Measurements from ENCODE around the gene SPAG6.
A peak's percentile ranks its signal among the peaks of the same experiment; 100 is the strongest.

The SPAG6 gene

DNA sequence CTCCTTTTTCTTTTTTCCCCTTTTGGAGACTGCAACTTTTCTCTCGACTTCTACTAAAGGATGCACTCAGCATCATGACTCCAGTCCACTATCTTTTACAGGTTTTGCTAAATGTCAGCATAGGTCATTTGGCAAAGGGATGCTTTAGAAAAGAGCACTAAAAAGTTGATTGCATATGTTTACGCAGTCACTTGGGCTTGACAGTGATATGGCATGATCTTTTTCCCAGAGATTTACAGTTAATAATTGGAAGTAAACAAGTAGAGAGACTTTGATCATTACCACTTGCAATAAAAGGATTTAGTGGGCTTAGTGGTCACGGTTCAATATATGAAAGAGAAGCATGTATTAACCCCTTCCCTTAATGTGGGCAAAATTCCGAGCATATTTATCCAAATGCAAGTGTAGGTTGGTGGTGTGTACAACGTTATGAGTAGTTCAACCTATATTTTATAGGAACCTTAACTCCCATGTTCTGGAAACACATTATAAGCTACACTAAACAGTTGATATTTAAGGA lies 22.6 kb upstream of the SPAG6 start:
- DNase-seq = no peak

- DNase-seq = no peak
Measured at GRCh38 chr10:22323538-22324305, 21.6 kb upstream of the SPAG6 start.

GRCh38 chr10:22324413-22324812 lies 20.9 kb upstream of the SPAG6 start:
- DNase-seq = no peak

- no peak for DNase-seq
Measured at GRCh38 chr10:22324893-22325271, 20.4 kb upstream of the SPAG6 start.

- DNase-seq = peak; percentile 82
Measured at GRCh38 chr10:22325272-22326144, 19.8 kb upstream of the SPAG6 start.

DNA sequence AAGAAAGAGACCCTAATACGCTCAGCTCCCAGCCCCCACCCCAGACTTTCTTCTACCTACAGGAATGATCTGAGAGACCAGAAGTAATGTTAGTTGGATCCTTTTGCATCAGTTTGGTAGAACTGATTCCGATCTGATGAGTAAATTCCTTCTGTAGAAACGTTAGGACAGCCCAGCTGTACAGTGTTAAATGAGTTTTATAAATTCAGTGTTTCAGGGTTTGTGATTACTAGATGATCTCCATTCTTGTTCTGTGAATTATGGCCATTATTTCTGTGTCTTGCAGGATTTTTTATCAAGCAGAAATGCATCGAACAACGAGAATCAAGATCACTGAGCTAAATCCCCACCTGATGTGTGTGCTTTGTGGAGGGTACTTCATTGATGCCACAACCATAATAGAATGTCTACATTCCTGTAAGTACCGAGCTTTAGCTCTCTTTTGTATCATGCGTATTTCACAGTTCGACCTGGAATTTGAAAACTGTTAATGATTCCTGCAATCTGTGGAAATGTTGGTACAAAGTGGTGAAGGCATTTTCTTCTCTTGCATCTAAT lies 19.1 kb upstream of the SPAG6 start:
- no peak for DNase-seq

- no peak for DNase-seq
Measured at GRCh38 chr10:22329150-22329549, 16.1 kb upstream of the SPAG6 start.

GRCh38 chr10:22332116-22332692 lies 13.1 kb upstream of the SPAG6 start:
- DNase-seq = no peak

DNA sequence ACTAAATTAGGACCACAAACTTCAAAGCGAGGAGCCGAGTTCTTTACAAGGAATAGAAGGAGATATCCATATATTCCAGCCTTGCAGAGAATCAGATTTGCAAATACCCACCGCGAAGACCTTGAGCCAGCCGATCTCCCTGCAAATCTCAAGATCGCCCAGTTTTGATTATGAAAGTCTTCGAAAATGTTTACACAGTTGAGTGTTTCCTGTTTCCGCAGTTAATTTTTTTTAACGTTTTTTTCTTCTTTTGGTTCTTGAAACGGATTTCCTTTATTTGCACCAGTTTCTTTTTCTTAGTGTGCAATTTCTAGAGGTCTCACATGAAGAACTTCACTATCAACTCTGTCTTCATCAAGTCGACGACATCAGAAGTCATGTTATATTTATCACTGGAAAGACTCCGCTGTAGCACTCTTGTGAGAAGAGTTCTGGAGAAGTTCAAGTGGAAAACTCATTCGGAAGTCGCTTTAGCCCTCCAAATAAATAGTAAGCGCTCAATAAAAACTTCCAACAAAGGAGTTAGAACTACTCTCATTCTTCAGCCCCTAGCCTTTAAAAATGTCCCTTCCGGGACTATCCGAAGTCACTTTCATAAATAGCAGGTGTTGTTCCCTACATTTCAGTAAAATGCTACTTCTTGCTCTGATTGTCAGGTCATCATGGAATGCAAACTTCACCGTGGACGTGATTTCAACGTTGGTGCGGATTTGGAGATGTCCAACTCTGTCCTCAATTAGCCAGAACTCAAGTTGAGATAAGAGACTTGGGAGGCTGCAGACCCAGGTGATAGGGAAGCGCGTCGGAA lies 11.9 kb upstream of the SPAG6 start:
- peak; percentile 63 for DNase-seq

- no peak for DNase-seq
Measured at GRCh38 chr10:22333975-22334282, 11.4 kb upstream of the SPAG6 start.

DNA sequence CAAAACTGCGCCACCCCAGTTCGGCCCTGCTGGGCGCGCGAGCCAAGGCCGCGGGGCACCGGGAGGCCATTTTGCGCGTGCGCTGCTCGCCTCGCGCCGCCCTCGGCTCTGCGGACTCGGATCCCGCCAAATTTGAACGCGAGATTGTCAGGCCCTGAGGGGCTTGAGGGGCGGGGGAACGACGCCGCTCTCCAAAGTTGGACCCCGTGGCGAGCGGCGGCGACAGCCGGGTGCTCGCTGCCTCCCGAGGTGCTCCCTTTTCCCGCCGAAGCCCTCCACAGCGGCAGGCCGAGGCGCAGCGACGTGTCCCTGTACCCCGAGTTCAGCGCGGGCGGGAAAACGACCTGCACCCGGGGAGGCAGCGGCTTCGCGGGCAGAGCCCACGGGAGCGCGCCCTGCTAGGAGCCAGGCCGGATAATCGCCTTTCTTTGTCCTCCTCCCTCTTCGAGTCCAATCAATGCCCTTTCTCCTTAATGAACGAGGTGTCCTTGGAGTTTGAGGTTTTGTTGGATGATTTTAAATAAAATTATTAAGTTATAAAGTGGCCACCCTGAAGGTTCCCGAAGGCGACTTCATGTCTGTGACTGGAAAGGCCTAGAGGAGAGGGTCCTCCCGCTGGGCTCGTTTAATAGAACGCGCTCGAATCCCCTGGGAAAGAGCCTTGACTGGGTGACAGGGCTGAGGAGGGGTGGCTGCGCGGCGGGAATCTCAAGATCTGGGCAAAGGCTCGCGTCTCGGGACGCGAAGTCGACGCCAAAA lies 10.7 kb upstream of the SPAG6 start:
- DNase-seq = peak; percentile 46

- DNase-seq = peak; percentile 83
Measured at GRCh38 chr10:22335173-22335933, 9.9 kb upstream of the SPAG6 start.

GRCh38 chr10:22338185-22338900 lies 7.0 kb upstream of the SPAG6 start:
- no peak for DNase-seq

GRCh38 chr10:22338931-22339330 lies 6.4 kb upstream of the SPAG6 start:
- no peak for DNase-seq

DNA sequence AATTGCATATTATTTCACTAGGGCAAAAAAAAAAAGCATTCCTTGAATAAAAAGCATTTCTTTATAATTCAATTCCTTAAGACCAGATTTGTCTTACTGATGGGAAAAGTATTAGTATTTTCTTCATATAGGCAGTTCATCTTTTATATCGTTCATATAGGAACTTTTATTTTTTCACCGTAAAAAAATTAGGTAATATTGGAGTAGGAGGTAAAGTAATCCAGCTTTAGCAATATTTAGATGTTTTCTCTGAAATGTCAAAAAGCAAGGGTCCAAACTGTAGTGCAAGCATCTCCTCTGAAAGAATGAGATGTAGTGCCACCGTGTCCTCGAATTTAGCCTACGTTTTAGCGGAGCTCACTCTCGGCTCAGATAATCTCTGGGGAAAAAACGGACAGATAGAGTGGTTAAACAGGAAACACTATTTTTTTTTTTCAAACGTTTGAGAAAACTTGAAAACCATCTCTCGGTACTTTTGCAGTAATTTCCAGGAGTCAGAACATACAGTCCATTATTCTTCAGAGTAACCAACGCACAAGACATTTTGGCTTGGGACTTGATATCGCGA lies 5.5 kb upstream of the SPAG6 start:
- no peak for DNase-seq

- DNase-seq = peak; percentile 91
Measured at GRCh38 chr10:22340329-22341189, 4.7 kb upstream of the SPAG6 start.

- DNase-seq = peak; percentile 37
Measured at GRCh38 chr10:22341190-22341925, 3.9 kb upstream of the SPAG6 start.

DNA sequence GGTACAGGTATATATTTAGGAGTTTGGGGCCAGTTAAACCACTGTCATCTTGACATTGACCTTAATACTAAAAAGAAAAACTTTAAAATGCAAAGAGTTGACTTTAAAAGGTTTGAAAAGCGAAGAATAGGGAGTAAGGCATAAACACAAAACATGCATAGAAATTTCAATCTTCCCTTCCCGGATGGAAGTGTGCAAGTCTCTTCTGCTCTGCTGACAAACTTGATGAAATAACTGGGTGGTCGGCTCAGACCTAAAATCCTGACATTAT lies 3.4 kb upstream of the SPAG6 start:
- no peak for DNase-seq

Measured in hematopoietic multipotent progenitor cell treated with erythropoietin and hydrocortisone succinate and interleukin-3 and kit ligand, for 4 days (in vitro differentiated cells).